ENCODE data around the gene TAS2R13.

TAS2R13 gene

GRCh38 chr12:10884086-10884725 lies 25.2 kb downstream of the TAS2R13 start, which contains the start of gene PRH1:
TSS of gene PRH1 (minus strand) at chr12:10884255. CDS start at chr12:10884217, 38 bp downstream.
- H3K4me3 ChIP-seq (ENCODE audit: low read depth, low read length): no peak within 1 kb of the TSS
- TF ChIP-seq, protein P1, sequence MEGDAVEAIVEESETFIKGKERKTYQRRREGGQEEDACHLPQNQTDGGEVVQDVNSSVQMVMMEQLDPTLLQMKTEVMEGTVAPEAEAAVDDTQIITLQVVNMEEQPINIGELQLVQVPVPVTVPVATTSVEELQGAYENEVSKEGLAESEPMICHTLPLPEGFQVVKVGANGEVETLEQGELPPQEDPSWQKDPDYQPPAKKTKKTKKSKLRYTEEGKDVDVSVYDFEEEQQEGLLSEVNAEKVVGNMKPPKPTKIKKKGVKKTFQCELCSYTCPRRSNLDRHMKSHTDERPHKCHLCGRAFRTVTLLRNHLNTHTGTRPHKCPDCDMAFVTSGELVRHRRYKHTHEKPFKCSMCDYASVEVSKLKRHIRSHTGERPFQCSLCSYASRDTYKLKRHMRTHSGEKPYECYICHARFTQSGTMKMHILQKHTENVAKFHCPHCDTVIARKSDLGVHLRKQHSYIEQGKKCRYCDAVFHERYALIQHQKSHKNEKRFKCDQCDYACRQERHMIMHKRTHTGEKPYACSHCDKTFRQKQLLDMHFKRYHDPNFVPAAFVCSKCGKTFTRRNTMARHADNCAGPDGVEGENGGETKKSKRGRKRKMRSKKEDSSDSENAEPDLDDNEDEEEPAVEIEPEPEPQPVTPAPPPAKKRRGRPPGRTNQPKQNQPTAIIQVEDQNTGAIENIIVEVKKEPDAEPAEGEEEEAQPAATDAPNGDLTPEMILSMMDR (IDR thresholded peaks at IDR 0.05; ENCODE audit: insufficient read depth, low read depth, low read length, missing control alignments): no peak
- DNase-seq (ENCODE audit: low read depth): no peak

GRCh38 chr12:10873378-10873777 lies 36.0 kb downstream of the TAS2R13 start:
- H3K4me3 ChIP-seq (ENCODE audit: low read depth, low read length): no peak overlapping the region
- TF ChIP-seq, protein P1 (IDR thresholded peaks at IDR 0.05; ENCODE audit: insufficient read depth, low read depth, low read length, missing control alignments): no peak
- no peak for DNase-seq (ENCODE audit: low read depth)

GRCh38 chr12:10867381-10867780 lies 42.0 kb downstream of the TAS2R13 start:
- DNase-seq (ENCODE audit: low read depth): no peak
- TF ChIP-seq, protein P1 (IDR thresholded peaks at IDR 0.05; ENCODE audit: insufficient read depth, low read depth, low read length, missing control alignments): no peak
- H3K4me3 ChIP-seq (ENCODE audit: low read depth, low read length): no peak overlapping the region

DNA sequence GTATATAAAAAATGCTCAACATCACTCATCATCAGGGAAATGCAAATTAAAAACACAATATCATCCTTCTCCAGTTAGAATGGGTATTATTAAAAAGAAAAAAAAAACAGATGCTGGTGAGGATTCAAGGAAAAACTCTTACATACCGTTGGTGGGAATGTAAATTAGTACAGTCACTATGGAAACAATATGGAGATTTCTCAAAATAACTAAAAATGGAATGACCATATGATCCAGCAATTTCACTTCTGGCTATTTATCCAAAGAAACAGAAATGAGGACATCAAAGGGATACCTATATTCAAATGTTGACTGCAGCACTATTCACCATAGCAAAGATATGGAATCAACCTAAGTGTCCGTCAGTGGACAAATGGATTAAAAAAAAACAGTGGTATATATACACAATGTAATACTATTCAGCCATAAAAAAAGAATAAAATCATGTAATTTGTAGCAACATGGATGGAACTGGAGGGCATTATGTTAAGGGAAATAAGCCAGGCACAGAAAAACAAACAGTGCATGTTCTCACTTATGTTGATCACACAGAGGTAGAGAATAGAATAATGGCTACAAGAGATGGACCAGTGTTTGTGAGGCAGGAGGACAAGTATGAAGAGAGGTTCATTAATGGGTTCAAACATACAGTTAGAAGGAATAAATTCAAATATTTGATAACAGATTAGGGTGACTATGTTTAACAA lies 45.7 kb downstream of the TAS2R13 start:
- TF ChIP-seq, protein P1 (IDR thresholded peaks at IDR 0.05; ENCODE audit: insufficient read depth, low read depth, low read length, missing control alignments): no peak
- no peak for DNase-seq (ENCODE audit: low read depth)
- no peak overlapping the region for H3K4me3 ChIP-seq (ENCODE audit: low read depth, low read length)

DNA sequence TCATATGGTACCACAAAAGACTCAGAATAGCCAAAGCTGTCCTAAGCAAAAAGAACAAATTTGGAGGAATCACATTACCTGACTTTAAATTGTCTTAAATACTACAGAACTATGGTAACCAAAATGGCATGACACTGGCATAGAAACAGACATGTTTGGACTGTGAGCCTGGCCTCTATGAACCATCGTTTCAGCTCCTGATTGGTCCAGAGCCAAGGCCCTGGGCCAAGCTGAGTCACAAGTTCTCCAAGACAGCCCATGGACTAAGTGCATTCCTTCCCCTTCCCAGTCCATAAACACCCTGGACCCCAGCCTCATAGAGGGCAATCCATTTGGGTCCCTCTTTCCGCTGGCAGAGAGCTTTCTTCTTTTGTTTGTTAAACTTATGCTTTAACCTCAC lies 48.0 kb downstream of the TAS2R13 start:
- H3K4me3 ChIP-seq (ENCODE audit: low read depth, low read length): no peak overlapping the region
- no peak for DNase-seq (ENCODE audit: low read depth)
- TF ChIP-seq, protein P1 (IDR thresholded peaks at IDR 0.05; ENCODE audit: insufficient read depth, low read depth, low read length, missing control alignments): no peak
